Ramos (cell line): ENCODE data around the gene FEZ2.

ENCODE experiments used
- in situ Hi-C: fragments of 300-500 bp; cut with MboI; formaldehyde crosslinking; loops from one replicate; pipeline ENCODE4 v1.14.3; 2022; ENCODE audit warnings: low sequenced_read_pairs; ENCODE audit not compliant: unreplicated experiment

Gene FEZ2

GRCh38 chr2:36564377-36564930, 33.5 kb downstream of the FEZ2 start:
- in situ Hi-C loops: no loop called here

GRCh38 chr2:36562973-36563532, 34.9 kb downstream of the FEZ2 start:
- in situ Hi-C loops: no loop called here

- in situ Hi-C loops: no loop called here
Measured at GRCh38 chr2:36562240-36562639, 35.7 kb downstream of the FEZ2 start.

- in situ Hi-C loops: no loop called here
Measured at GRCh38 chr2:36561237-36561944, 36.6 kb downstream of the FEZ2 start.

GRCh38 chr2:36560726-36561125, 37.2 kb downstream of the FEZ2 start:
- in situ Hi-C loops: no loop called here

- in situ Hi-C loops: no loop called here
Measured at GRCh38 chr2:36559221-36559942, 38.6 kb downstream of the FEZ2 start.

GRCh38 chr2:36556842-36557241, 41.1 kb downstream of the FEZ2 start:
- in situ Hi-C loops: no loop called here

GRCh38 chr2:36555789-36556188, 42.2 kb downstream of the FEZ2 start:
- in situ Hi-C loops: no loop called here

- in situ Hi-C loops: no loop called here
Measured at GRCh38 chr2:36554531-36554930, 43.4 kb downstream of the FEZ2 start.

GRCh38 chr2:36553683-36554082, 44.3 kb downstream of the FEZ2 start:
- in situ Hi-C loops: no loop called here

- in situ Hi-C loops: no loop called here
Measured at GRCh38 chr2:36550006-36550405, 48.0 kb downstream of the FEZ2 start.

GRCh38 chr2:36549165-36549574, 48.8 kb downstream of the FEZ2 start:
- in situ Hi-C loops: no loop called here

GRCh38 chr2:36547906-36548305, 50.1 kb downstream of the FEZ2 start:
- in situ Hi-C loops: no loop called here

- in situ Hi-C loops: no loop called here
Measured at GRCh38 chr2:36545871-36546416, 52.0 kb downstream of the FEZ2 start.

- in situ Hi-C loops: no loop called here
Measured at GRCh38 chr2:36544638-36545338, 53.2 kb downstream of the FEZ2 start.

GRCh38 chr2:36541891-36542595, 55.9 kb downstream of the FEZ2 start:
- in situ Hi-C loops: no loop called here

GRCh38 chr2:36540986-36541754, 56.8 kb downstream of the FEZ2 start:
- in situ Hi-C loops: no loop called here

- in situ Hi-C loops: no loop called here
Measured at GRCh38 chr2:36539631-36540030, 58.3 kb downstream of the FEZ2 start.

GRCh38 chr2:36538335-36538734, 59.6 kb downstream of the FEZ2 start:
- in situ Hi-C loops: no loop called here
